HEK293 (cell line): ENCODE data around the gene TNIK.

ENCODE experiments used
- HIC1 ChIP-seq: fragments of 450-650 bp; formaldehyde crosslinking; IDR thresholded peaks from 2 replicates; pipeline ENCODE4 v1.5.1; 2016; ENCODE audit warnings: missing biosample characterization, missing genetic modification characterization
- KLF17 ChIP-seq: fragments of 450-650 bp; formaldehyde crosslinking; IDR thresholded peaks from 2 replicates; pipeline ENCODE4 v1.5.1; 2016; ENCODE audit warnings: missing biosample characterization, missing genetic modification characterization
- MZF1 ChIP-seq: fragments of 450-650 bp; formaldehyde crosslinking; IDR thresholded peaks from 2 replicates; pipeline ENCODE4 v1.5.1; 2017; ENCODE audit warnings: missing biosample characterization, missing genetic modification characterization, borderline replicate concordance
- PBX3 ChIP-seq: sonication (generic); formaldehyde crosslinking; IDR thresholded peaks from 2 replicates; pipeline ENCODE4 v1.8.1; 2022; ENCODE audit warnings: mild to moderate bottlenecking, moderate library complexity, missing genetic modification reagents
- ZBTB21 ChIP-seq: fragments of 450-650 bp; formaldehyde crosslinking; IDR thresholded peaks from 2 replicates; pipeline ENCODE4 v1.5.1; 2017; ENCODE audit warnings: missing biosample characterization, missing genetic modification characterization
- ZBTB49 ChIP-seq: fragments of 450-650 bp; formaldehyde crosslinking; IDR thresholded peaks from 2 replicates; pipeline ENCODE4 v1.5.1; 2016; ENCODE audit warnings: missing biosample characterization, missing genetic modification characterization, low read depth
- ZBTB8A ChIP-seq: fragments of 450-650 bp; formaldehyde crosslinking; IDR thresholded peaks from 2 replicates; pipeline ENCODE4 v1.5.1; 2016; ENCODE audit warnings: missing biosample characterization, missing genetic modification characterization
- ZIC2 ChIP-seq: fragments of 450-650 bp; formaldehyde crosslinking; IDR thresholded peaks from 2 replicates; pipeline ENCODE4 v1.5.1; 2016; ENCODE audit warnings: missing biosample characterization, missing genetic modification characterization
- ZNF140 ChIP-seq: fragments of 450-650 bp; formaldehyde crosslinking; IDR thresholded peaks from 2 replicates; pipeline ENCODE4 v1.5.1; 2016; ENCODE audit warnings: missing biosample characterization, missing genetic modification characterization
- ZNF19 ChIP-seq: fragments of 450-650 bp; formaldehyde crosslinking; IDR thresholded peaks from 2 replicates; pipeline ENCODE4; 2016; ENCODE audit warnings: missing biosample characterization, missing genetic modification characterization, low read depth
- ZNF248 ChIP-seq: fragments of 450-650 bp; formaldehyde crosslinking; IDR thresholded peaks from 2 replicates; pipeline ENCODE4 v1.5.1; 2017; ENCODE audit warnings: missing biosample characterization, missing genetic modification characterization
- ZNF26 ChIP-seq: fragments of 450-650 bp; formaldehyde crosslinking; IDR thresholded peaks from 2 replicates; pipeline ENCODE4 v1.5.1; 2016; ENCODE audit warnings: missing biosample characterization, missing genetic modification characterization
- ZNF266 ChIP-seq: fragments of 450-650 bp; formaldehyde crosslinking; IDR thresholded peaks from 2 replicates; pipeline ENCODE4 v1.5.1; 2016; ENCODE audit warnings: missing biosample characterization, missing genetic modification characterization, low read depth
- ZNF292 ChIP-seq: fragments of 450-650 bp; formaldehyde crosslinking; IDR thresholded peaks from 2 replicates; pipeline ENCODE4 v1.5.1; 2016; ENCODE audit warnings: low read depth, missing biosample characterization, missing genetic modification characterization, borderline replicate concordance
- ZNF416 ChIP-seq: fragments of 450-650 bp; formaldehyde crosslinking; IDR thresholded peaks from 2 replicates; pipeline ENCODE4 v1.5.1; 2016; ENCODE audit warnings: missing biosample characterization, missing genetic modification characterization
- ZNF449 ChIP-seq: fragments of 450-650 bp; formaldehyde crosslinking; IDR thresholded peaks from 2 replicates; pipeline ENCODE4 v1.5.1; 2017; ENCODE audit warnings: missing biosample characterization, mild to moderate bottlenecking, missing genetic modification characterization, moderate library complexity
- ZNF513 ChIP-seq: fragments of 450-650 bp; IDR thresholded peaks from 2 replicates; pipeline ENCODE4 v1.5.1; 2018; ENCODE audit warnings: missing biosample characterization, missing genetic modification characterization
- ZNF596 ChIP-seq: fragments of 450-650 bp; IDR thresholded peaks from 2 replicates; pipeline ENCODE4 v1.5.0; 2018; ENCODE audit warnings: missing biosample characterization, mild to moderate bottlenecking, missing genetic modification characterization, moderate library complexity
- ZNF600 ChIP-seq: fragments of 450-650 bp; formaldehyde crosslinking; IDR thresholded peaks from 2 replicates; pipeline ENCODE4 v1.5.1; 2016; ENCODE audit warnings: missing biosample characterization, missing genetic modification characterization
- ZNF610 ChIP-seq: fragments of 450-650 bp; formaldehyde crosslinking; IDR thresholded peaks from 2 replicates; pipeline ENCODE4 v1.5.1; 2016; ENCODE audit warnings: missing biosample characterization, missing genetic modification characterization, borderline replicate concordance
- ZNF624 ChIP-seq: fragments of 450-650 bp; formaldehyde crosslinking; IDR thresholded peaks from 2 replicates; pipeline ENCODE4 v1.5.1; 2017; ENCODE audit warnings: missing biosample characterization, missing genetic modification characterization
- ZNF664 ChIP-seq: fragments of 450-650 bp; formaldehyde crosslinking; IDR thresholded peaks from 2 replicates; pipeline ENCODE4 v1.5.1; 2016; ENCODE audit warnings: missing biosample characterization, missing genetic modification characterization
- ZNF76 ChIP-seq: fragments of 450-650 bp; formaldehyde crosslinking; IDR thresholded peaks from 2 replicates; pipeline ENCODE4; 2016; ENCODE audit warnings: low read depth, missing biosample characterization, missing genetic modification characterization, borderline replicate concordance
- ZNF768 ChIP-seq: fragments of 450-650 bp; formaldehyde crosslinking; IDR thresholded peaks from 2 replicates; pipeline ENCODE4 v1.5.1; 2018; ENCODE audit warnings: missing biosample characterization, mild to moderate bottlenecking, missing genetic modification characterization
- ZNF792 ChIP-seq: fragments of 450-650 bp; formaldehyde crosslinking; IDR thresholded peaks from 2 replicates; pipeline ENCODE4 v1.5.1; 2016; ENCODE audit warnings: missing biosample characterization, missing genetic modification characterization
- ZNF837 ChIP-seq: fragments of 450-650 bp; formaldehyde crosslinking; IDR thresholded peaks from 2 replicates; pipeline ENCODE4 v1.5.1; 2016; ENCODE audit warnings: missing biosample characterization, missing genetic modification characterization
- ZSCAN18 ChIP-seq: fragments of 450-650 bp; formaldehyde crosslinking; IDR thresholded peaks from 2 replicates; pipeline ENCODE4 v1.5.1; 2016; ENCODE audit warnings: missing biosample characterization, missing genetic modification characterization
- ZXDB ChIP-seq: fragments of 450-650 bp; formaldehyde crosslinking; IDR thresholded peaks from 2 replicates; pipeline ENCODE4 v1.5.1; 2016; ENCODE audit warnings: missing biosample characterization, missing genetic modification characterization

Gene TNIK

GRCh38 chr3:171351676-171352075 is 108.5 kb downstream of the TNIK start (continued):
- TF ChIP-seq ZNF449 (tag by site-specific recombination): no peak
- peak; percentile 80 for TF ChIP-seq ZXDB
- no peak for TF ChIP-seq ZNF624 (tag by site-specific recombination)
- TF ChIP-seq KLF17: no peak
- TF ChIP-seq ZNF76 (tag by site-specific recombination): no peak
- TF ChIP-seq MZF1 (tag by site-specific recombination): no peak; the same call in 1 of the 2 replicates
- peak; percentile 52 for TF ChIP-seq ZIC2 (tag by site-specific recombination)
- TF ChIP-seq ZSCAN18: no peak
- TF ChIP-seq ZNF416: no peak
- peak; percentile 73; the same call in 1 of the 2 replicates for TF ChIP-seq ZNF600
- TF ChIP-seq PBX3: no peak
- TF ChIP-seq ZNF26 (tag by site-specific recombination): no peak
- TF ChIP-seq ZNF610 (tag by site-specific recombination): no peak; the same call in 1 of the 2 replicates
- TF ChIP-seq ZNF792 (tag by site-specific recombination): no peak
- peak; percentile 53 for TF ChIP-seq ZNF596 (tag by site-specific recombination)
- TF ChIP-seq ZBTB8A (tag by site-specific recombination): peak; percentile 61
- TF ChIP-seq ZNF513 (tag by site-specific recombination): no peak
- TF ChIP-seq ZBTB49: no peak
- TF ChIP-seq ZNF664 (tag by site-specific recombination): no peak
- TF ChIP-seq ZNF837: no peak
- no peak for TF ChIP-seq ZNF768 (tag by site-specific recombination)
- TF ChIP-seq ZNF266 (tag by site-specific recombination): no peak
- no peak for TF ChIP-seq ZNF19 (tag by site-specific recombination)
- no peak for TF ChIP-seq ZNF140 (tag by site-specific recombination)
- TF ChIP-seq HIC1: no peak
- no peak for TF ChIP-seq ZNF248
- no peak for TF ChIP-seq ZNF292 (tag by site-specific recombination)
- TF ChIP-seq ZBTB21 (tag by site-specific recombination): no peak
